Keratinocyte (primary cell): Measurements from ENCODE around the gene CREB3L2.

ENCODE experiments used
- EZH2 ChIP-seq: IDR thresholded peaks from one replicate; pipeline ENCODE4 v1.6.1; 2012; ENCODE audit warnings: inconsistent platforms, mild to moderate bottlenecking, low read length, moderate library complexity
- TF ChIP-seq, protein P1 (sequence below), 3 experiments: IDR thresholded peaks in 1 of 3; conservative IDR thresholded peaks in 1 of 3; optimal IDR thresholded peaks in 1 of 3; 2 replicates in 2 of 3; 3 replicates in 1 of 3; pipeline versions ENCODE3 to v1.5.1; 2011; ENCODE audit warnings: low read length in 3 of 3, mild to moderate bottlenecking in 3 of 3, moderate library complexity in 2 of 3, control low read depth in 1 of 3, inconsistent platforms in 1 of 3; ENCODE audit not compliant: insufficient read depth in 2 of 3; ENCODE audit errors: extremely low read depth in 1 of 3

DNA sequence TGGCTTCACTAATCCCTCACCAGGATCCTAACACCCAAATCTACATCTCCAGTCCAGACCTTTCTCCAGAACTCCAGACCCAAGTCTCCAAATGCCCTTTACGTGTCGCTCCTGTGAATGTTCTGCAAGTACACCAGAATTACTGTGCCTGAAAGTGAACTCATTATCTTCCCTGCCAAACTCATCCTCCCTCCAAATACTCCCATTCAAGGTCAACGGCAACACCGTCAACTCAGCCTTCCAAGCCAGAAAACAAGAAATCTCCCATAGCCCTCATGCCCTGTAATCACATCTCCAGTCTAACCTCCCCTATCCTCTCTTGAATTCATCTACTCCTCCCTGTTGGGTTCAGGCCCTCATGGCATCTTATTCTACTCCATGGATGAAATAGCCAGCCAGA lies 12.3 kb downstream of the CREB3L2 start:
- TF ChIP-seq, protein P1, sequence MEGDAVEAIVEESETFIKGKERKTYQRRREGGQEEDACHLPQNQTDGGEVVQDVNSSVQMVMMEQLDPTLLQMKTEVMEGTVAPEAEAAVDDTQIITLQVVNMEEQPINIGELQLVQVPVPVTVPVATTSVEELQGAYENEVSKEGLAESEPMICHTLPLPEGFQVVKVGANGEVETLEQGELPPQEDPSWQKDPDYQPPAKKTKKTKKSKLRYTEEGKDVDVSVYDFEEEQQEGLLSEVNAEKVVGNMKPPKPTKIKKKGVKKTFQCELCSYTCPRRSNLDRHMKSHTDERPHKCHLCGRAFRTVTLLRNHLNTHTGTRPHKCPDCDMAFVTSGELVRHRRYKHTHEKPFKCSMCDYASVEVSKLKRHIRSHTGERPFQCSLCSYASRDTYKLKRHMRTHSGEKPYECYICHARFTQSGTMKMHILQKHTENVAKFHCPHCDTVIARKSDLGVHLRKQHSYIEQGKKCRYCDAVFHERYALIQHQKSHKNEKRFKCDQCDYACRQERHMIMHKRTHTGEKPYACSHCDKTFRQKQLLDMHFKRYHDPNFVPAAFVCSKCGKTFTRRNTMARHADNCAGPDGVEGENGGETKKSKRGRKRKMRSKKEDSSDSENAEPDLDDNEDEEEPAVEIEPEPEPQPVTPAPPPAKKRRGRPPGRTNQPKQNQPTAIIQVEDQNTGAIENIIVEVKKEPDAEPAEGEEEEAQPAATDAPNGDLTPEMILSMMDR (optimal IDR thresholded peaks at IDR 0.05 in 1 of 3, IDR thresholded peaks at IDR 0.05 in 1 of 3, conservative IDR thresholded peaks at IDR 0.05 in 1 of 3; ENCODE audit: extremely low read depth in 1 of 3, insufficient read depth in 2 of 3, low read length in 3 of 3), result no peak
- no peak for TF ChIP-seq EZH2
